NCI-H524 treated with DMSO at 0.1 percent for 48 hours (cell line): ENCODE results near the gene EFCAB10.
"Not testable (repeated sequence)": the region's sequence is repeated elsewhere in the genome, so short reads cannot be mapped to it uniquely, and the experiment has no call there.

Experiments
- DNase-seq: peaks from one replicate; lab custom pipeline; 2025; lab: John Stamatoyannopoulos, UW

Gene EFCAB10

DNA sequence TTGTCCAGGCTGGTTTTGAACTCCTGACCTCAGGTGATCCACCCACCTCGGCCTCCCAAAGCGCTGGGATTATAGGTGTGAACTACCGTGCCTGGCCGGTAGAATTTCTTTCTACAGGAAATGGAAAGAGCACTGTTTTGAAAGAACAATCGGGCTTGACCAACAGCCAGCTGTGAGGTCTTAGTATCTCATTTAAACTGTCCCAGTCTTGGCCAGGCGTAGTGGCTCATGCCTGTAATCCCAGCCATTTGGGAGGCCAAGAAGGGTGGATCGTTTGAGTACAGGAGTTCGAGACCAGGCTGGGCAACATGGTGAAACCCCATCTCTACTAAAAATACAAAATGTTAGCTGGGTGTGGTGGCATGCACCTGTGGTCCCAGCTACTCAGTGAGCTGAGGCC lies 17.8 kb upstream of the EFCAB10 start:
- DNase-seq = not testable (repeated sequence)

- no peak for DNase-seq
Observed at GRCh38 chr7:105596866-105597265, 15.6 kb upstream of the EFCAB10 start.

- DNase-seq = peak; percentile 69
Observed at GRCh38 chr7:105594034-105594433, 12.7 kb upstream of the EFCAB10 start.

DNA sequence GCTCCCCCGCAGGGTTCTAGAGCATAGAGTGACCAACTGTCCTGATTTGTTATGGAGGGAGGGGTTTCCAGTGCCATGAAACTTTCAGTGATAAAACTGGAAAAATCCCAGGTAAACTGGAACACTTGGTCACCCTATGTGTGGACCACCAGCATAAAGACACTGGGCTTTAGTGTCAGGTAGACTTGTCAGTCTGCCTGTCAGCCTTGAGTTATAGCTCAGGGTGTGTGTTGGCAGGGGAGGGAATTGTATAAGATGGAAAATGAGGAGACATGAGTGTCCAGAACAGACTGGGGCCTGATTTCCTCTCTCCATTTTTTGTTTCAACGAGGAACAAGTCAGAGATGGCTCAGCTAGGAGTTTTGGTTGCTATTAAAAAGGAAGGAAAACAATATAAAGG lies 10.2 kb upstream of the EFCAB10 start:
- no peak for DNase-seq

- DNase-seq = no peak
Observed at GRCh38 chr7:105590793-105591192, 9.5 kb upstream of the EFCAB10 start.

DNA sequence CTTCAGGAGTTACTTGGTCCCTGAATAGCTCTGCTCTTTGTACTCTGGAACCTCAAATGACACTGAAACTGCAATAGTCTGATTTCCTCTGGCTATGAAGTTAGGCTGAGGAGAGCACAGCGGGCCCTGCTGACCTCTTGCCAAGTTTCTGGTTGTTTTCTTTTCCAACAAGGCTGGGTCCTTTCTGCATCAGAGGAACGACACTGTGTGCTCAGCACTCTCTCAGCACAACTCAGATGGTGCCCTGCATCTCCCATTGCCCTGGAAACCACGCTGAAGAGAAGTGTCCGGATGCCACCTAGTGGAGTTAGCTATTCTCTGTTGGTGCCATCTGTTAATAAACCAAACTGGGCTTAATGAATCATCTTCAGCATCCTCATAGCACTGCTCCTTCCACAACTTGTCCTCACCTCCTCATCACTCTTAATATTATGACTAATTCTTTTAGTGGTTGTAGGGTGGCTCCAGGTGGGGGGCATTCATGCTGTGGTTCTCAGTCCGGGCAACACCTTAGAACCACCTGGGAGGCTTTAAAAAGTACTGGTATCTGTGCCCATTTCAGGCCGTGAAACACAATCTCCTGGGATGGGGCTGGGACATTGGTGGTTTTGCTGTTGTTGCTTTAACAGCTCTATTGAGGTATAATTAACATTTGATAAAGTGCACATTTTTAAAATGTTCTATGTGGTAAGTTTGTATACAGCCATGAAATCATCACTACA lies 8.2 kb upstream of the EFCAB10 start:
- peak; percentile 13 for DNase-seq

GRCh38 chr7:105587909-105588635 lies 6.8 kb upstream of the EFCAB10 start:
- DNase-seq = no peak

DNA sequence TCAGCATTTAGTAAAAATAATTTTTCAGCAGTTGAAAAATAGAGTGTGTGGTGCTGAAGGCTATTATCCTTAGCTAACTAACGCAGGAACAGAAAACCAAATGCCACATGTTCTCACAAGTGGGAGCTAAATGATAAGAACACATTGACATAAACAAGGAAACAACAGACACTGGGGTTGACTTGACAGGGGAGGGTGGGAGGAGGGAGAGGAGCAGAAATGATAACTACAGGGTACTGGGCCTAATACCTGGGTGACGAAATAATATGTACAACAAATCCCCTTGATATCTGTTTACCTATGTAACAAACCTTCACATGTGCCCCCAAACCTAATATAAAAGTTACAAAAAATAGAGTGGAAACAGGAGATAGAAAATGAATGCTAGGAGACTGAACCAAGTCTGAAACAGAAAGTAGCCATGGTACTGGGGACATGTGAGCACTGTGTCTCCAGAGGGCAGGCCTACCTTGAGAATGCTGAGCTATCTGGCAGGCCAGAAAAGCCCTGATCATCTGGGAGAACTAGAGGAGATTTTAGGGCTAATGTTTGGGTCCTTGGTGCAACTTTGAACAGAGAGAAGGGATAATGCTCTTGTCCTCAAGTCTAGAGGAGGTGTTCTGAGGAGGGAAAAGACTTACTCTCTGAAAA lies 4.7 kb upstream of the EFCAB10 start:
- DNase-seq = no peak

DNA sequence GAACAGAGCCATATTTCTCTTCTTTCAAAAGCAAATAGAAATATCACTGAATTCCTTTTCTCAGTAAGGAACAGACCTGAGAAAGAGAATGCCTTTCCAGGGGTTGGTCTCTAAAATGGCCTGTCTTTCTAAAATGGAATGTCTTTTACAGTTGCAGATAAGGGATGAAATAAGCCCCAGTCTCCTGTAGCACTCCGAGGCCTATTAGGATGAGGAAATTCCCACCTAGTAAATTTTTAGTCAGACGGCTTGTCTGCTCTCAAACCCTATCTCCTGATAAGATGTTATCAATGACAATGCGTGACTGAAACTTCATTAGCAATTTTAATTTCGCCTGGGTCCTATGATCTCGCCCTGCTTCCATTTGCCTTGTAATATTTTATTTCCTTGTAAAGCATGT lies 2.9 kb upstream of the EFCAB10 start:
- DNase-seq = no peak

- DNase-seq = no peak
Observed at GRCh38 chr7:105583061-105583460, 1.8 kb upstream of the EFCAB10 start.

- no peak for DNase-seq
Observed at GRCh38 chr7:105580022-105580740, 1.1 kb downstream of the EFCAB10 start.

GRCh38 chr7:105578496-105578895 lies 2.8 kb downstream of the EFCAB10 start:
- no peak for DNase-seq

- no peak for DNase-seq
Observed at GRCh38 chr7:105577251-105577650, 4.0 kb downstream of the EFCAB10 start.

DNA sequence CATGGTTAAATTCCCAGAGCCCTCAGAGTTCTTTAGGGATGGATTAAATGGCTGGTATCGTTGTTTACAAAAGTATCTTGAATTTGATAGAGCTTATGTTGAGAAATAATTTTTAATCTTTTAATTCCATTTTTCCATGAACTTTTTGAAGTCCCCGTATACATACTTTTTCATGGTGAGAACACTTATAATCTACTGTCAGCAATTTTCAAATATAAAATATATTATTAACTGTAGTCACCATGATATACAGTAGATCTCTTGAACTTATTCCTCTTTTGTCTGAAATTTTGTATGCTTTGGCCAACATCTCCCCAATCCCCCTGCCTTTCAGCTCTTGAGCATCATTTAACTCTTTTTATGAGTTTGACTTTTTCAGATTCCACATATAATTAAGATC lies 9.4 kb downstream of the EFCAB10 start:
- no peak for DNase-seq

DNA sequence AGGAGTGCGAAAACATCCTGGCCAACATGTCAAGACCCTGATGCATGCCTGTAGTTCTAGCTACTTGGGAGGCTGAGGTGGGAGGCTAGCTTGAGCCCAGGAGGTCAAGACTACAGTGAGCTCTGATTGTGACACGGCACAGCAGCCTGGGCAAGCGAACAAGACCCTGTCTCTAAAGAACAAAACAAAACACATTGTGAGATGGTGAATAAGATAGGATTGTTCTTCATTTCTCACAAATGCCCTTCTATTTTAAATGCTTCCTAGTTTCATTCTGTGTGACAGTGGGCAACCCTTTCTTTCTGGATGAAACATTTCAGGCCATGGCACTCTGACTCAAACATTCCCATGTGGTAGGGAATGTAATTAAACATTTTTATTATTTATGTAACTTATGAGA lies 13.5 kb downstream of the EFCAB10 start:
- DNase-seq = no peak

DNA sequence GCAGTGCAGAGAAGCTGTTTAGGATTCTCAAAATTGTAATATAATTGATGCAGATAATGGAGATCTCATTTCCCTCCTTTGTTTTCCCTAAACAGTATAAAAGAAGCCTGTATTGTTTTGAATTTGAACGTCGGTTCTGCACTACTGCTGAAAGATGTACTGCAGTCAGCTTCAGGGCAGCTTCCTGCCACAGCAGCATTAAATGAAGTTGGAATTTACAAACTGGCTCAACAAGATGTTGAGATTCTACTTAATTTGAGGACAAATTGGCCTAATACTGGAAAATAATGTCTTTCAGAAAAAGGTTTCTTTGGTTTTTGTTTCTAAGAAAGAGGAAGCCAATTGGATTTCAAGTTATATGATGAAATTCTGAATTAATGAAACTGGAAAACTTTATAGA lies 14.3 kb downstream of the EFCAB10 start:
- no peak for DNase-seq

- no peak for DNase-seq
Observed at GRCh38 chr7:105565190-105565589, 16.1 kb downstream of the EFCAB10 start.

- no peak for DNase-seq
Observed at GRCh38 chr7:105559926-105560325, 21.4 kb downstream of the EFCAB10 start.

GRCh38 chr7:105538339-105538738 lies 43.0 kb downstream of the EFCAB10 start:
- DNase-seq = no peak

- DNase-seq = no peak
Observed at GRCh38 chr7:105532709-105533460, 48.4 kb downstream of the EFCAB10 start.

DNA sequence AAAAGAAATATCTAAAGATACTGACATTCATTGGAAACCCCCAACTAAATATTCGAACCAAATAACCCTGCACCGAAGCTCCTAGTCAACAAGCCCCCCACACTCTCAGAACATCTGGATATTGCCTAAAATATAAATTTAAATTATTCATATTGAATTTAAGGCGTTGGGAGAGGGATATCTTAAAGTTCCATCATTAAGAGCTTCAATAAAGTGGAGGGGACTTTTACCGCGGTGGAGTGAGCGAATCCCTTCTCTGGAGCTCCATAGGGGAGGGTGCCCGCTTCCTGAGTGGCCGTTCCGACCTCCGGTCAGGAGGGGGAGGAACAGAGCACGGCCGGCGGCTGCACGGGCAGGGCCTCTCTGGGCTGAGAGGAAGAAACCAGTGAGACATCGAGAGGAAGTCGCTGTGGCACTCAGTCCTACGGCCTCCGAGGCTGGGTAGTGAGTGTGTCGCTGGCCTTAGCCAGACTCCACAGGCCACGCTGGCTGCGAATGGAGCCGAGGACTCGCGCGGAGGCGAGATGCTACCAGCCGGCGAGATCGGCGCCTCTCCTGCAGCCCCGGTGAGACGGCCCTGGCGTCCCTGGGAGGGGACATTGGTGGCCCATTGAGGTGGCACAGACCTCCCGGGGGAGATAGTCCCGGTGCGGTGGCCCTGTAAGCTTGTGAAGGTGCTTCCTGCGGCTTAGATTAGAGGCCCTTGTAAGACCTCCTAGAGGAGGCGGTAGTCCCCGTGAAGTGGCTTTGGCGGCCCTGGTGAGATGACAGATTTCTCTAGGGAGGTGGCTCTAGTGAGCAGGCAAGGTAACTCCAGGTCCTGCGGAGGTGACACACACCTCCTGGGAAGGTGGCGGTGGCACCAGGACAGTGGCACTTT lies 49.3 kb downstream of the EFCAB10 start, which contains the start of gene RINT1:
RINT1 (plus strand) TSS at position 410 of the 880 bp plus-strand sequence; CDS start at position 525, 115 bp downstream.
- DNase-seq = peak; percentile 39
